Measurements from ENCODE around the gene LRRN3. TPM values are rescaled to one million over a fixed set of nuclear protein-coding genes. Genes with fewer than 3 reads are reported as not detected.

Gene LRRN3
- total and polyA plus RNA-seq, 2 experiments from 2014 or later, result 0.40 TPM; not detected in 1

DNA sequence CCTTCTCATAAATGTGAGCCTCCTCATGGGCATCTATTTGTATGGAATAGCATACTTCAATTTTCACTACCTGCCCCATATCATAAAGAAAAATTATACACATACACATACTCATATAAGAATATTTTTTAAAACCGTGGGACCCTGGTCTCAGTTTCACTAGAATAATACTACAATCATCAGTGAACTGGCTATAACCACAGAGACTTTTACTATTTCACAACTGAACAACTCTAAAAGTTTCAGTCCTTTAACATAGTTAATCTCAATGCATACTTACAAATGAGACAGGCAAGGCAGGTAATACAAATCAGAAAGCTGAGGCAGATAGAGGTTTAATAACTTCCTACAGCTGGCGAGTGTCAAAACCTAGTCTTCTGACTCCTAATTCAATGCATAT, 83.1 kb downstream of the LRRN3 start (continued):
- TF ChIP-seq ZNF462 (CRISPR knock-in tag; IDR thresholded peaks at IDR 0.05) (no peak), ZNF331 (CRISPR knock-in tag; IDR thresholded peaks at IDR 0.05; ENCODE audit: low read depth) (no peak), EZH2phosphoT487 (IDR thresholded peaks at IDR 0.05; ENCODE audit: unreplicated experiment) (no peak), JUNB (IDR thresholded peaks at IDR 0.05; ENCODE audit: unreplicated experiment) (no peak), NANOG (IDR thresholded peaks at IDR 0.05; ENCODE audit: borderline replicate concordance) (no peak), EZH2 (IDR thresholded peaks at IDR 0.05; ENCODE audit: low read depth, unreplicated experiment) (no peak)

DNA sequence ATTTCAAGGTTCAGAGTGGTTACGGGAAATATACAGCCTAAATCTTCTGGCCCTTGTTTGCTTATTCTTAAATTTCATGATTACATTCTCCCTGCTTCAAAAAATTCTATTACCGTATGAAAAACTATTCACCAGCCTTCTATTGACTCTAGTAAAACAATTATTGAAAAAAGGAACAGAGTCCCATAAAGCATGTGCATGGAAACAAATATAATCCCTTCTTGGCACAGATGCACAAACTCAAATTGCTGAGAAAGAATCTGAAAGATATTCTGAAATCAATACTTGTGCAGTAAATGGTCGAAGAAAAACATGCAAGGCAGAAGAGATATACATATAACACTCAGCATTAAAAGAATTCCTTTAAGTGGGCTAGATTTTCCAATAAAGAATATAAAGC, 83.6 kb downstream of the LRRN3 start:
- Histone ChIP-seq H3K4me2 (no peak overlapping the region), H3K4me1 (ENCODE audit: insufficient read depth) (peaks cover 4% of the 10 kb centered on the region; the same call in 1 of the 2 replicates), H4K20me1 (replicated peaks; ENCODE audit: insufficient read depth) (no peaks in the 10 kb centered on the region), H2AFZ (no peak overlapping the region), H3K36me3 (ENCODE audit: insufficient read depth) (no peaks in the 10 kb centered on the region), H3K79me2 (replicated peaks; ENCODE audit: insufficient read depth) (no peaks in the 10 kb centered on the region), H3K27me3 (ENCODE audit: insufficient read depth) (no peaks in the 10 kb centered on the region), H3K9me2 (ENCODE audit: insufficient read depth) (no peaks in the 10 kb centered on the region), H3K27ac (ENCODE audit: low read depth) (no peak overlapping the region), H3K4me3 (no peak overlapping the region), H3F3A (replicated peaks; ENCODE audit: low read depth) (no peaks in the 10 kb centered on the region)
- no peaks in the 10 kb centered on the region for H3K36me3 Mint-ChIP-seq (ENCODE audit: low read depth)
- H3K4me3 Mint-ChIP-seq, result no peak overlapping the region
- DNase-seq (ENCODE audit: low spot score) (no peak), ATAC-seq (no peak)
- H3K27me3 Mint-ChIP-seq (ENCODE audit: insufficient read depth, low read depth, poor library complexity), result no peaks in the 10 kb centered on the region
- TF ChIP-seq ZNF331 (CRISPR knock-in tag; IDR thresholded peaks at IDR 0.05; ENCODE audit: low read depth) (no peak), ETS1 (IDR thresholded peaks at IDR 0.05) (no peak), EZH2phosphoT487 (IDR thresholded peaks at IDR 0.05; ENCODE audit: unreplicated experiment) (no peak)
- H3K4me1 Mint-ChIP-seq, result no peaks in the 10 kb centered on the region
- no peaks in the 10 kb centered on the region for H3K9me3 Mint-ChIP-seq
- H3K27ac Mint-ChIP-seq, result no peak overlapping the region

All from GM23338 (cell line).